Caco-2 (cell line): ENCODE data around the gene ZNF341. TPM values are rescaled to one million over a fixed set of nuclear protein-coding genes. Genes with fewer than 3 reads are reported as not detected.

Source experiments
- BruUV-seq: library from RNA; stranded (reverse); fragments of 400-500 nt; replicated peaks from 2 replicates; lab custom pipeline; 2021; lab: Mats Ljungman, UMichigan
- CTCF ChIA-PET: fragments of 300-600 bp; sonication (Branson Sonifier 250); formaldehyde crosslinking; loops from one replicate; lab custom pipeline; 2022; ENCODE audit warnings: antibody characterized with exemption; lab: Charles Lee
- POLR2A ChIA-PET: fragments of 300-600 bp; sonication (Branson Sonifier 250); formaldehyde crosslinking; loops from one replicate; lab custom pipeline; 2022; ENCODE audit warnings: antibody characterized with exemption; lab: Charles Lee
- DNase-seq, 2 experiments: peaks; one replicate each; pipeline versions ENCODE4 v3.0.0 to v3.0.0-alpha.2; 2020 to 2022
- H3K27me3 ChIP-seq: replicated peaks from 2 replicates; pipeline ENCODE4 v1.6.0; 2011; ENCODE audit warnings: low read length; ENCODE audit not compliant: control insufficient read depth, insufficient read depth
- H3K36me3 ChIP-seq: 2 replicates; pipeline ENCODE4 v1.5.1; 2011; ENCODE audit warnings: low read length; ENCODE audit not compliant: control insufficient read depth, insufficient read depth
- H3K4me1 ChIP-seq: fragments of 250-450 bp; sonication (Bioruptor Pico); 2 replicates; pipeline ENCODE4 v1.5.1; 2020; ENCODE audit warnings: mild to moderate bottlenecking
- H3K4me3 ChIP-seq: 2 replicates; pipeline ENCODE4 v1.5.1; 2011; ENCODE audit warnings: low read depth, mild to moderate bottlenecking, control low read depth, low read length
- H3K9me3 ChIP-seq: fragments of 250-450 bp; sonication (Bioruptor Pico); 2 replicates; pipeline ENCODE4 v1.5.1; 2020; ENCODE audit warnings: mild to moderate bottlenecking, moderate library complexity
- H3K27ac Mint-ChIP-seq: one replicate; pipeline ENCODE4 v1.8.0; 2022; ENCODE audit warnings: mixed read lengths; ENCODE audit not compliant: unreplicated experiment
- H3K27me3 Mint-ChIP-seq: one replicate; pipeline ENCODE4 v1.8.0; 2022; ENCODE audit warnings: mixed read lengths; ENCODE audit not compliant: insufficient read depth, unreplicated experiment
- H3K36me3 Mint-ChIP-seq: one replicate; pipeline ENCODE4 v1.8.0; 2022; ENCODE audit warnings: mild to moderate bottlenecking, mixed read lengths; ENCODE audit not compliant: insufficient read depth, unreplicated experiment
- H3K4me1 Mint-ChIP-seq: one replicate; pipeline ENCODE4 v1.8.0; 2022; ENCODE audit warnings: low read depth, mixed read lengths; ENCODE audit not compliant: unreplicated experiment
- H3K4me3 Mint-ChIP-seq: one replicate; pipeline ENCODE4 v1.8.0; 2022; ENCODE audit warnings: mild to moderate bottlenecking, moderate library complexity, mixed read lengths; ENCODE audit not compliant: unreplicated experiment
- H3K9me3 Mint-ChIP-seq: one replicate; pipeline ENCODE4 v1.8.0; 2022; ENCODE audit warnings: mixed read lengths; ENCODE audit not compliant: unreplicated experiment
- intact Hi-C: fragments of 100-400 bp; cut with micrococcal nuclease; formaldehyde crosslinking; loops from one replicate; pipeline ENCODE4 v1.10.0; 2022; ENCODE audit not compliant: unreplicated experiment
- total RNA-seq: library from RNA; stranded (reverse); gene quantifications from 2 replicates; pipeline ENCODE4 v1.2.3, GENCODE V29; 2022
- TF ChIP-seq, protein P1 (sequence below), 2 experiments: fragments of 200-600 bp in 1 of 2; IDR thresholded peaks; 1 replicate in 1 of 2; 2 replicates in 1 of 2; pipeline versions ENCODE4 v1.5.1 to v1.8.0; 2011 to 2022; ENCODE audit warnings: antibody characterized with exemption in 1 of 2, control low read depth in 1 of 2, inconsistent platforms in 1 of 2, low read depth in 1 of 2, low read length in 1 of 2, mild to moderate bottlenecking in 1 of 2, moderate library complexity in 1 of 2; ENCODE audit not compliant: insufficient read depth in 1 of 2, severe bottlenecking in 1 of 2, unreplicated experiment in 1 of 2

Gene ZNF341
- total RNA-seq, 1 experiment from 2014 or later = 2.9 TPM

DNA sequence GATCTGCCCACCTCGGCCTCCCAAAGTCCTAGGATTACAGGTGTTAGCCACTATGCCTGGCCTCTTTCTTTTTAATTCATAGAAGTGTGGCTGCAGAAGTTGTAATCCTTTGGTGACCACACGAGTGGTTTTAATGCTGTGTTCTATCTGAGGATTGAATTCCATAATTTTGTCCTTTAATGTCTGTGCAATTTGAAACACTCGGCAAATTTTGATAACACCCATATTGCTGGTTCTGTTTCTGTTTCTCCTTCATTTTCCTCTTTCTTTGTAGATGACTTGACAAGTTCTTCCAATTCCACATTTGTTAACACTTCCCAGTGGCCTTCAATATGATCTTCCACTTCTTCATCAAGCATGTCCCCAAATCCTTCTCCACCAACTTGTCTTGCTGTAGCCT, 76.6 kb downstream of the ZNF341 start:
- CTCF ChIA-PET = no interaction called here
- H3K27ac Mint-ChIP-seq = no peak overlapping the region
- Histone ChIP-seq H3K27me3 (no peaks in the 10 kb centered on the region), H3K36me3 (no peaks in the 10 kb centered on the region), H3K4me3 (no peak overlapping the region), H3K9me3 (no peaks in the 10 kb centered on the region), H3K4me1 (peaks cover 16% of the 10 kb centered on the region)
- no TSS peak for BruUV-seq
- peaks cover 20% of the 10 kb centered on the region for H3K36me3 Mint-ChIP-seq
- no peak overlapping the region for H3K4me3 Mint-ChIP-seq
- DNase-seq = no peak
- TF ChIP-seq, protein P1, sequence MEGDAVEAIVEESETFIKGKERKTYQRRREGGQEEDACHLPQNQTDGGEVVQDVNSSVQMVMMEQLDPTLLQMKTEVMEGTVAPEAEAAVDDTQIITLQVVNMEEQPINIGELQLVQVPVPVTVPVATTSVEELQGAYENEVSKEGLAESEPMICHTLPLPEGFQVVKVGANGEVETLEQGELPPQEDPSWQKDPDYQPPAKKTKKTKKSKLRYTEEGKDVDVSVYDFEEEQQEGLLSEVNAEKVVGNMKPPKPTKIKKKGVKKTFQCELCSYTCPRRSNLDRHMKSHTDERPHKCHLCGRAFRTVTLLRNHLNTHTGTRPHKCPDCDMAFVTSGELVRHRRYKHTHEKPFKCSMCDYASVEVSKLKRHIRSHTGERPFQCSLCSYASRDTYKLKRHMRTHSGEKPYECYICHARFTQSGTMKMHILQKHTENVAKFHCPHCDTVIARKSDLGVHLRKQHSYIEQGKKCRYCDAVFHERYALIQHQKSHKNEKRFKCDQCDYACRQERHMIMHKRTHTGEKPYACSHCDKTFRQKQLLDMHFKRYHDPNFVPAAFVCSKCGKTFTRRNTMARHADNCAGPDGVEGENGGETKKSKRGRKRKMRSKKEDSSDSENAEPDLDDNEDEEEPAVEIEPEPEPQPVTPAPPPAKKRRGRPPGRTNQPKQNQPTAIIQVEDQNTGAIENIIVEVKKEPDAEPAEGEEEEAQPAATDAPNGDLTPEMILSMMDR (IDR thresholded peaks at IDR 0.05; ENCODE audit: insufficient read depth in 1 of 2, low read depth in 1 of 2, low read length in 1 of 2, severe bottlenecking in 1 of 2, unreplicated experiment in 1 of 2) = no peak
- H3K9me3 Mint-ChIP-seq = no peaks in the 10 kb centered on the region
- POLR2A ChIA-PET = no interaction called here
- peaks cover 13% of the 10 kb centered on the region for H3K4me1 Mint-ChIP-seq
- H3K27me3 Mint-ChIP-seq = peaks cover 3% of the 10 kb centered on the region
- intact Hi-C loops = no loop called here

DNA sequence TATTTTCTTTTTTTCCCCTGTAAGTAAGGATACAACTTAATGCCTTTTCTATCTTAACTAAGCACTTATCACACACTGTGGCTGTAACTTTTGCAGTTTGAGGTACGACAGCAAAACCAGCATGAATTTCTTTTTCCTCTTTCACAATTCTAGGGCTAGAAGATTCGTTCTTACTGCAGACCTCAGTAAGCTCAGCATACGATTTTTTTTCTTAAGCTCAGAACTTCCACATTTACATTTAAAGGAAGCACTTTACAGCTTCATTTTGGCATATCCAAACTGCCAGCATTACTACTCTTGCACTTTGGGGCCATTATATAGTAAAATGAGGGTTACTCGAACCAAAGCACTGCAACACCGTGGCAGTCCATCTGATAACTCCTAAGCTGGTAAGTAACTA, 78.5 kb downstream of the ZNF341 start:
- Mint-ChIP-seq H3K9me3 (no peaks in the 10 kb centered on the region), H3K27me3 (no peaks in the 10 kb centered on the region), H3K27ac (no peak overlapping the region), H3K4me3 (no peak overlapping the region), H3K4me1 (peaks cover 26% of the 10 kb centered on the region), H3K36me3 (peaks cover 31% of the 10 kb centered on the region)
- DNase-seq = no peak
- Histone ChIP-seq H3K4me1 (peaks cover 34% of the 10 kb centered on the region), H3K4me3 (no peak overlapping the region), H3K36me3 (peaks cover 2% of the 10 kb centered on the region; the same call in 1 of the 2 replicates), H3K9me3 (no peaks in the 10 kb centered on the region), H3K27me3 (no peaks in the 10 kb centered on the region)
- no TSS peak for BruUV-seq
- ChIA-PET CTCF (interaction anchor here (2.4 to 3.5 kb wide), 2 partner anchors 16 to 78 kb away, joined by 8 to 20 read pairs; no protein-coding TSS in a partner anchor), POLR2A (interaction anchor here (0.6 kb wide), 2 partner anchors 18 to 144 kb away, joined by 3 read pairs; partner anchors contain the start of gene ACTL10)
- intact Hi-C loops = loop anchor here (2.0 to 5.0 kb wide), 4 partner anchors 17 to 183 kb away; partner anchors contain the start of genes E2F1, NECAB3 and RALY
- TF ChIP-seq, protein P1 (IDR thresholded peaks at IDR 0.05; ENCODE audit: insufficient read depth in 1 of 2, low read depth in 1 of 2, low read length in 1 of 2, severe bottlenecking in 1 of 2, unreplicated experiment in 1 of 2) = no peak

DNA sequence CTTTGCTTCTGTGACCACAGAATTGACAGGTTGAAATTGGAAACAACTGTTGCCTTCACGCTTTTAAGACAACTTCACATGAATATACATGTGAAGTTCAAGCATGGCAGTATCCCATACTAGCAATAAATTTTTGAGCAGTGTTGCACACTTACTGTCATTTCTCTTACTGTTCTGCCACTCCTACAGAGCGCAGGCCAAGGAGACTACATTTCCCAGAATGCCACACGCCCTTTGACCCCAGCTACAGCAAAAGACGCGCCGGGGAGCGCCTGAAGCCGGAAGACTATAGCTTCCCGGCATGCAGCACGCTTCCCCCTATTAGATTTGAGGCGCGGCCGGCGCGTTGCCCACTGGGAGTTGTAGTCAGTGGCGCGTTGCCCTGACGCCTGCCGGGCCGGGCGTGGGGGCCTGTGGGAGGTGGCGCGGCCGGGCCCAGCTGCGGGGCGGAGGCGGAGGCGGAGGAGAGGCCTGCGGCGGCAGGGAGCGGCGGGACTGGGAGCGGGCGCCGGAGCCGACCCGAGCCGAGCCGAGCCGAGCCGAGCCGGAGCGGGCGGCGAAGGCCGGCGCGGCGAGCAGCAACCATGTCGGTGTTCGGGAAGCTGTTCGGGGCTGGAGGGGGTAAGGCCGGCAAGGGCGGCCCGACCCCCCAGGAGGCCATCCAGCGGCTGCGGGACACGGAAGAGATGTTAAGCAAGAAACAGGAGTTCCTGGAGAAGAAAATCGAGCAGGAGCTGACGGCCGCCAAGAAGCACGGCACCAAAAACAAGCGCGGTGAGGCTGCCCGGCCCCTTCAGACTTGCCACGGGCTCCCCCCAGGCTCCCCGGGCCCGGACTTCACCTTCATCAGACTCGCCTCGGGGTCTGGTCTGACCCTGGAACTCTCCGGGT, 79.3 kb downstream of the ZNF341 start, which contains the start of gene CHMP4B:
Gene CHMP4B, plus strand, starts transcription at position 464 of the 891 bp plus-strand sequence. Its CDS starts 121 bp downstream, at position 585.
- intact Hi-C loops = loop anchor here (1.0 to 5.0 kb wide), 7 partner anchors 15 to 301 kb away; partner anchors contain the start of genes E2F1, EIF2S2, NECAB3 and RALY
- ChIA-PET POLR2A (interaction anchor here (0.5 to 4.5 kb wide), 13 partner anchors 11 to 321 kb away, joined by 3 to 39 read pairs (median 4); partner anchors contain the start of genes ACTL10, CBFA2T2, EIF2S2 and PXMP4), CTCF (interaction anchor here (0.6 to 3.5 kb wide), 7 partner anchors 15 to 1285 kb away, joined by 3 to 20 read pairs (median 8); partner anchors contain the start of genes ACTL10 and RALY)
- Mint-ChIP-seq H3K27ac (peak within 1 kb of the TSS; percentile 96), H3K4me1 (peaks cover 28% of the 10 kb centered on the region), H3K36me3 (peaks cover 33% of the 10 kb centered on the region), H3K9me3 (no peaks in the 10 kb centered on the region), H3K4me3 (peak within 1 kb of the TSS; percentile 97), H3K27me3 (no peaks in the 10 kb centered on the region)
- DNase-seq = peak; percentile 100
- TF ChIP-seq, protein P1 (IDR thresholded peaks at IDR 0.05; ENCODE audit: insufficient read depth in 1 of 2, low read depth in 1 of 2, low read length in 1 of 2, severe bottlenecking in 1 of 2, unreplicated experiment in 1 of 2) = no peak
- H3K27me3 ChIP-seq = no peaks in the 10 kb centered on the region
- H3K36me3 ChIP-seq = peaks cover 5% of the 10 kb centered on the region; the same call in 1 of the 2 replicates
- H3K4me3 ChIP-seq = peak within 1 kb of the TSS; percentile 49
- H3K4me1 ChIP-seq = peaks cover 34% of the 10 kb centered on the region
- BruUV-seq = no TSS peak
- no peaks in the 10 kb centered on the region for H3K9me3 ChIP-seq
